Fibroblast of peridontal ligament (primary cell): Measurements from ENCODE around the gene ANKRD17.
"Not testable (repeated sequence)": the region's sequence is repeated elsewhere in the genome, so short reads cannot be mapped to it uniquely, and the experiment has no call there.

Source experiments
- DNase-seq: peaks from one replicate; pipeline ENCODE4 v3.0.0-alpha.2; 2010; ENCODE audit errors: extremely low read depth

ANKRD17 gene

DNA sequence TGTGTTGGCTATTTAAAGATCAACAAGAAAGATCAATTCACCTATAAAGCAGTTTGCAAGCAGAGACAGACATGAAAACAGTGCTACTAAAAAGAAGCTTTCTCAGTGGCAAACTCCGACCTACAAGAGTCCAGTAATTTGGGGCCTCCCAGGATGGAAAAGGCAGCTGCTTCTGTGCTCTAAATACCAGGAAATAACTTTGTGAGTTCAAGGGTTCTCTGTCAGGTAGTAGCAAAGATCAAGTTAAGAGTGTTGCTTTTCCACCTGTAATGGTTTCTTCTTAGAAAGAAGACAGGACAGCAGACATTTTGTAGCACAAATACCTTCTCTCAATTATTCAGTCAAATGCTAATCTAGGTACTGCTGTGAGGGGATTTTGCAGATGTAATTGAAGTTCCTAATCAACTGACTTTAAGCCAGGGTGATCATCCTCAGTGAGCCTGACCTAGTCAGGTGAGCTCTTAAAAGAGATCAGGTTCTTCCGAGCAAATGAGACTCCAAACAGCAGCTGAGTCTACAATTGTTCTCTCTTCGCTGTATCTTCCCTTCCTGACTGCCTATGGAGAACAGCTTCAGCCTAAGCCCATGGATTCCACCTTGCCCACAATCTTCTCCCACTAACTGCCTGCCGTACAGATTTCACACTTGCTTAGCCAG, 13.5 kb downstream of the ANKRD17 start:
- no peak for DNase-seq

DNA sequence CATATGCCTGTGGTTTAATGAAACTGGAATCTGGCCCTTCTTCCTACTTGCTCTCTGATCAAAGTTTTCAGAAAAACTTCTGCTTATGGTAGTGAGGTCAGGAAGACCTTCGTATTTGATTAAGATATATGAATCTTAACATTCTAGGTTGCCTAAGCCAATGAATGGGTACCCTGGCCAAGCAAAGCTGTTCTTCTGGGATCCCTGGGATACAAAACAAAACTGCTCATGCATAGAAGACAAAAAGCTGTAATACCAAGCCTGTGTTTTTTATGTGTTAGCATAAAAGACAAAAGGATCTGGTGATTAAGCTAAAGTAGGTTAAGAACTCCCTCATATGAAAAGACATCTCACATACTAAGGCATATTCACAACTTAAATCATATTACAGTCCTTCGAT, 21.6 kb downstream of the ANKRD17 start:
- no peak for DNase-seq

DNA sequence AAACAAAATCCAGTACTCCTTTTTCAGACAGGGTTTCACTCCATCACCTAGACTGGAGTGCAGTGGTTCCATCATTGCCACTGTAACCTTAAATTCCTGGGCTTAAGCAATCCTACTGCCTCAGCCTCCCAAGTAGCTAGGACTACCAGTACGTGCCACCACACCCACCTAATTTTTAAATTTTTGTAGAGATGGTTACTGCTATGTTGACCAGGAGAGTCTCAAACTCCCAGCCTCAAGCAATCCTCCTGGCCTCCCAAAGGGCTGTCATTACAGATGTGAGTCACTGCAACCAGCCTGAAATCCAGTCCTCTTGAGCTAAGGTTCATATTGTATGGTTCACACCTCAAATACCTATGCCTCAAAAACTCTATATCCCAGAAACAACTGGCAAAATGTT, 22.4 kb downstream of the ANKRD17 start:
- no peak for DNase-seq

DNA sequence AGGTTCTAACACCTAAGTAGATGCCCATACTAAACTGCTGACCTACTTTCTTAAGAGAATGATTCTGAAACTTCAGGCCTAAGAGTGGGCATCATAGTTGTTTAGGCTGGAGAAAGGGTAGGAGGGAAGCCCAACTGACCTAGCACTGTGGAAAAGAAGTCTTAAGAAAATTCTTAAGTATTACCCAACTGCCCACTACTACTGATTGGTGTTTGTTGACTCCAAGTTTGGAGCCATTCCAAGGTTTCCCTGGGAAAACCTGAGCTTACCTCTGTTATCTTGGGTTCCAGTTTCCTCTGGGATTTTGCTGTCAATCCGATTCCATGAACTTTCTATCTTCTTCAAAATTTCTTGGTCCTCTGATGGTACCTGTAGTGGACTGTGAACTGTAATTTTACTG, 23.9 kb downstream of the ANKRD17 start:
- no peak for DNase-seq

DNA sequence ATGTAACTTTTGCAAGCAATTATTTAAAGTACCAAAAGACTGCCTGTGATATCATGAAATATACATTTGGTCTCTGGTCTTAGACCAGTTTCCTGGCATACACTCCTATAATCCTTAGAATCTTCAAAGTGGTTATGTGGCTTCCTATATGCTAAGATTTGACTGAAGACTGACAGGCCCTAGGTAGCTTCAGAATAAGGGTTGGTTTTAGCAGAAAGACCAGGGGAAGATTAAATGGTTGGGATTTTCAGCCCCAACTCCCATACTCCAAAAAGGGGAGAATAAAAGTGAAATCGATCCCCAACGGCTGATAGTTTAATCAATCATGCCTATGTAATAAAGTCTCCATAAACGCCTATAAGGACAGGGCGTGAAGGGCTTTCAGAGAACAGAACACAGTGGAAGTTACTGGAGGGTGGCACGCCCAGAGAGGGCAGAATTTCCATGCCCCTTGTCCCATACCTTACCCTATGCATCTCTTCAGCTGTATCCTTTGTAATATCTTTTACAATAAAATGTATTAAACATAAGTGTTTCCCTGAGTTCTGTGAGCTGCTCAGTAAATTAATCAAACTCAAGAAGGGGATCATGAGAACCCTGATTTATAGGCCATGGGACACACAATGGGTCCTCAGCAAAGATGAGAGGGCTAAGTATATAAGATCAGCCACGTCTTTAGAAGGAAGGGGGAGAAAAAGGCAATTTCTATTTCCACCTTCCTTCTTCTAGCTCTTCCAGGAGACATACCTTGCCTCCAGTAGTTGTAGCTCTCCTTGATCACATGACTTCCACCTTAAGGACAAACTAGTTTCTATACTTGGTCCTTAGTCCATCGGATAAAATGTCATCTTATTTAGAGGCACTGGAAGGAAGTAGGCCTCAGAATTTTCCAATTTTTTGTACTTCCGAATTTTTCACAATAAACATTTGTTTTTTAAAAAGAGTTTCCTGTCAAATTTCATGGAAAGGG, 26.8 kb downstream of the ANKRD17 start:
- no peak for DNase-seq

DNA sequence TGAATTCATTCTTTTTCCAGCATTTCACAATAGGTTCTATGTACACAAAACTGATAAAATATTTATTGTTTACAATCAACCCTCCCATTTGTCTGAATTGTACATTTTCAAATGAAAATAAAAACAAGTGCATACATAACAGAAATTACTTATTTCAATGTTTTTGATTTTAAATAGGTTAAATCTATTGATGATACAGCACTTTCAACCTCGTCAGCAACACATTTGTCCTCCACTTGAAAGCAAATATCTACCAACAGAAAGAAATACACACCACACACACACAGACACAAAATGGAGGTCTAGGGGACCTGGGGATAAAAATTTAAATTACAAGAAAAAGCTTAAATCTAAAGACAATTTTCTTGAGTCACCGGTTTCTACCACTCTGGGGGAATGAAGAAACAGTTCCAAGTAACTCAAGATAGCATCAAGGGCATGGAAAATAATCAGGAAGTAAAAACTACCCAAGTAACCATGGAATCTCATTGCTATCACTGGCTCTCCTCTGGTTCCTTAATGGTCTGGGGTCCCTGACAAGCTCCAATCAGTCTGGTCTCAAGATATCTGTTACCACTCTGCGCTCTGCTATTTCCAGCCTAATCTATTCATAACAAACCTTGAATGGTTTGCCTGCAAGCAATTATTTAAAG, 27.6 kb downstream of the ANKRD17 start:
- DNase-seq: no peak

DNA sequence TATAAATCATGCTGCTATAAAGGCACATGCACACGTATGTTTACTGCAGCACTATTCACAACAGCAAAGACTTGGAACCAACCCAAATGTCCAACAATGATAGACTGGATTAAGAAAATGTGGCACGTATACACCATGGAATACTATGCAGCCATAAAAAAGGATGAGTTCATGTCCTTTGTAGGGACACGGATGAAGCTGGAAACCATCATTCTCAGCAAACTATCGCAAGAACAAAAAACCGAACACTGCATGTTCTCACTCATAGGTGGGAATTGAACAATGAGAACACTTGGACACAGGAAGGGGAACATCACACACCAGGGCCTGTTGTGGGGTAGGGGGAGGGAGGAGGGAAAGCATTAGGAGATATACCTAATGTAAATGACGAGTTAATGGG, 29.8 kb downstream of the ANKRD17 start:
- not testable (repeated sequence) for DNase-seq

DNA sequence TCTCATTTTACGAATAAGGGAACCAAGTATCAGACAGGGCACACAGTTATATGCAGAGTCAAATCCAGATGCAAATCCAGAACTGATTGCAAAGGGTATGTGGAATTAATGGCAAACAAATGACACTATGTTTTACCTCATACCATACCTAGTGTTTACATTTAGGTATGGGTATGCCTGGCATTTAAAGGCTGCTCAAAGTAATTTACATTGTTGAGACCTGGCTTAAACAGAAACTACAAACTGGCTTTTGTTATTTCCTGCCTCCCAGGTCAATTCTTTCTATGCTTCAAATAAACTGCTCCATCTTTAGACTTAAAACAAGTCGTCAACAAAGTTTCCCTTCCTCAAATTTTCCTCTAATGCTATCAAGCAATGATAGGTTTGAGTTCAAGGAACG, 33.7 kb downstream of the ANKRD17 start:
- no peak for DNase-seq

DNA sequence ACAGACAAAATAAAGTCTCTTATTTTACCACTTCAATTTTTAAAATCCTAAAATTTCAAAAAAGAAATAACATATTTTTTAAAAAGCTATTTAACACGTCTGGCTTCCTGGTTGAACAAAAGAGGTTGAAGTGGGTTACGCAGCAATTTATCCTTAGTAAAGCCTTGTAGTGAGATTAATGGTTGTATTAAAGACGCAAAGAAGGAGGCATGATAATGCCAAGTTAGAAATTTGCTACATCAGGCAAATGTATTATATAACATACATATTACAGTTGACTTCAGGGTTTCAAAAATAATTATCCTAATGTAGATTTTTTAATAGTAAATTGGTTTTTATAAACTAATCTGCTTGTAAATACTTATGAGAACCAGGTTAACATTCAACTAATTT, 35.3 kb downstream of the ANKRD17 start:
- DNase-seq: no peak

DNA sequence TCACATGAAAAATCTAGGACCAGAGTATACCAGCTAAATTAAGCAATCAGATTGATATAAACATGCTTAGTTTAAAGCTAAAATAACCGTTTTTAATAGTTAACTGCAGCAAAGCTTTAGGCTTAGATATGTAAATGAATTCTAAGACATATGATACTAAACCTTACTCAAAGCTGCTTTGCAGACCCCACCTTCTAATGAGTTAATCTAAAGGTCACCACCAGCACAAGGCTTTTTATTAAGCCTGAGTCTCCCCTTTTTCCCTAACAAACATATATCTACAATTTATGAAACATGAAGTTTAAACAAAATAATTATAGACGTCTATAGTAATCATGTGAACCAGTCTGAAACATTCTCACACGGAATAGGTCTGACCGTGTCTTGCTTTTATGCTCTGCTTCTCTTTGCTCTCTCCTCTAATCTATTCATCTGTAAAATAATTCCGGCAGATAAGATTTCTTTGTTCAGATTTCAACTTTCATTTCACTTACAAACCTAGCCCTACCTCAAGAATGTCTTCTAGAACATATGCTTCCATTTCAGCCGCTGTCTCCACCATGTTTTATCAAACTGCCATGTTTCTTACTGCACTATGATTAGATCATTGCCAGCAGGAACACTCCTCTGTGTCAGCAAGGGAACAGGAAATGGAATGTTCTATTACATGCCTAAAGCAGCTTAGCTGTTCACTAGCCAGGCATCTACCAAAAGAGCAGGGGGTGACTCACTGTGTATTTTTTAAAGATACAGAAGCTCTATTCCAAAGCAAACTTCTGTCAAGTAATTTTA, 35.9 kb downstream of the ANKRD17 start:
- peak; percentile 95 for DNase-seq

DNA sequence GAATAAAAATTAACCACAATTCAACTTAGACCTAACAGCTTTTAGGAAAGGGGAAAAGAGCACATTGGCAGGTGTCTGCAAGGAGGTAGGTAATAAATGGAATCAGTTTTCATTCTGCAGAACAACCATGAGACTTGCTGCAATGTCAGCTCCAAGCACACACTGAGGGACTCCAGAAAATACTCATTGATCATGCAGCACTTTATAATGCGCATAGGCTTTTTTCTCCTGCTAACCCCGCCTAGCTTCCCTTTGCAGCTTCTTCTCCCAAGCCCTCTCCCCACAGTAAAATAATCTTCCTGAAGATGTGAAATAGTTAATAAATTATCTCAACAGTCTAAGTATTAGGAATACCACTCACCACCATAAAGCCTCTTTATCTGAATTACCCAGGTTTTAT, 36.9 kb downstream of the ANKRD17 start:
- no peak for DNase-seq

DNA sequence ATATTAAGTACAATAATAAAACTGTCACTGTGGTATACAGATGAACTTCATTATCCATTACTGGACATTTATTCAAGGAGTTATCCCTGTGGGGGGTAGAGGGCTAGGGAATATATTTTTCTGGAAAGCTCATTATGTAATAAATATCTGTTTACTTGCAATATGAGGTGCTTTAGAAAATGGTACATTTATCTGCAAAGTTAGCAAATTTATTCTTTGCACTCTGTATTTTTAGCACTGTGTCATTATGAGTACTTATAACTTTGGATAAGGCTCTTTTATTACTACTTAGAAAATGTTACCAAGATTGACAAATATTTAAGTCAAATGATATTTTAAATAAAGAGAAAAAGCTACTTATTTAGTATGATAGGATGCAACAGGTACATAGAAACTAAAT, 37.8 kb downstream of the ANKRD17 start:
- no peak for DNase-seq

DNA sequence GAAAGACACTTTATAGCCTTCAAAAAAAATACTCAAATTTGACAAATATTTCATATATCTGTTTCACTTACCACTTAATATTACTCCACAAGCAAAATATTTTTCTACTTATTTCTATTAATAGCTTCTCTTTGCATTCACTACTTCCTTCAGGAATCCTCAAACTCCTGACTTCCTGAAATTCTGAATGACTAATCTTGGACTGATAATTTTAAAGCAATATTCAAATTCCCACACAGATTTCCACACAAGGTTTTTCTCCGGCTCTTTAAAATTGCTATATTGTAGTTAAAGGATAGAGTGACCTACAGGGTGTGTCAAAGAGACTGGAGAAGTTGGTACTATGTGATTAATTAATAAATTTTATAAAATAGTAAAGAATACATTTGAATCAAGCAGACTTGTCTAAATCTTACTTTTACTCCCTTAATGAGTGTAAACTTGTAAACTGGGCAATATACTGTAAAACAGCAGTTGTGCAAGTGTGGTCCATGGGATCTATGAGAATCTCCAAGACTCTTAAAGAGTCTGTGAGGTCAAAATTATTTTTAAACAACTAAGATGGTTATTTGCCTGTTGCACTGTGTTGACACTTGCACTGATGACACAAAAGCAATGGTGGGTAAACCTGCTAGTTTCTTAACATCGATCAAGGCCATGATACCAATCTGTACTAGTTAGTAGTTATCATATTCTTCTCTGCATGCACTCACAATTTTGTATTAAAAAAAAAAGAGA, 44.5 kb downstream of the ANKRD17 start:
- DNase-seq: no peak

DNA sequence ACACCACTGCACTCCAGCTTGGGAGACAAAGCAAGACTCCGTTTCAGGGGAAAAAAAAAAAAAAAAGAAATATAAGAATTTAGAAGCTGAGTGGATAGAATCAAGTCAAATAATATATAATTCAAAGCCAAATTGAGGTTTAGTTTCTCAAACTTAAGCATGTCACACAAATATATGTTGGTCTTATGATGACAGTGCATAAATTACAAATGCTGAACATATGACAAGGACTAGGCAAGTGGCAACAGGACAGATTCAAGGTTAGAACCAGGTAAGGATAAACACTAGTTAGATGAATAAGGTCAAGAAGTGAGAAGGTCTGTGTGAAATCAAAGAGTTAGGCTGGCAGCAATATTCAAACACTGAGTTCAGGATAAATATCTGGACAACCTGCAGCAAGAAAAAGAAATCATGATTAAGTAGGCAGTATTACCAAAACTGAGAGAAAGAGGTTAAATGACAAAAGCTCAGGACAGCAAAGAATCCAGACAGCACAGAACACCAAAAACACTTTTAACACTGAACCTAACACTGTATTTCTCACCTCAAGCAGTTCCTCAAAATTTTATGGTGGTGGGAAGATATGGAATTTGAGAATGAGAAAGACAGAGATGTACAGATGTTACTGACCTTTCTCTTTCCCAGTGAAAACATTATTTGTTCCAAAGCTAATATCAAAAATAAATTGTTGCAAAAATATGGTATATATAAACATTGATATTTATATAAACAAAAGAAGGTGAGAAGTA, 45.4 kb downstream of the ANKRD17 start:
- DNase-seq: no peak

DNA sequence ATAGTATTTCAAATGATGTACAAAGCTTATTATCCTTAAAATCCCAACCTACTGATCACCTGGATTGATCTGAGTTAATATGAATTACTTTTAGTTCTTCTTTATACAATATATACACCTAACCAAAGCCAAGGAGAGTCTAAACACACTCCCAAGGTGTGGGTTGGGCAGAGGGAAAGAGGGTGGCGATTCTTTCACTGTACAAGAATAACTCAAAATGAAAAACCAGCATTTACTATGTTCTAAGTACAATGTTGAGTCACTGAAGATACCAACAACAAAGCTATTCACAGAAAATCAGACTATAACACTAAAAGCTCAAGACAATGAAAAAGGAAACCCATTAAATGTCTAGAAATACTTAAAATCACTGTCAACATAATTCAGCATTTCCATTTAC, 46.6 kb downstream of the ANKRD17 start:
- DNase-seq: no peak

DNA sequence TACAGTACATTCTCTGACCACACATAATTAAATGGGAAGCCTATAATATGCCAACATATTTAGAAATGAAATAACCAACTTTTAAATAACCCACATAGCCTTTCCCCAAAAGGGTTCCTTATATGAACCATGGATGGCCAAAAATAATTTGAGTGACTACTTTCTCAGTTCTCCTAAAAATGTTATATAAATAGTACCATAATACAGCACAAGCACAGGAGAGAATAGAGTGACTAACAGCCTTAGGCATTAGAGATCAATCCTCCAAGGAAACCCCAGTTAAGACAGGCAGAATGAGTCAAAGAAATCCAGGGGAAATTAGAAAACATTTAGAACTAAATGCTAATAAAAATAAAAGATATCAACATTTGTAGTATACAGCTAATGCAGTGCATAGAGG, 50.2 kb downstream of the ANKRD17 start:
- DNase-seq: peak; percentile 69

DNA sequence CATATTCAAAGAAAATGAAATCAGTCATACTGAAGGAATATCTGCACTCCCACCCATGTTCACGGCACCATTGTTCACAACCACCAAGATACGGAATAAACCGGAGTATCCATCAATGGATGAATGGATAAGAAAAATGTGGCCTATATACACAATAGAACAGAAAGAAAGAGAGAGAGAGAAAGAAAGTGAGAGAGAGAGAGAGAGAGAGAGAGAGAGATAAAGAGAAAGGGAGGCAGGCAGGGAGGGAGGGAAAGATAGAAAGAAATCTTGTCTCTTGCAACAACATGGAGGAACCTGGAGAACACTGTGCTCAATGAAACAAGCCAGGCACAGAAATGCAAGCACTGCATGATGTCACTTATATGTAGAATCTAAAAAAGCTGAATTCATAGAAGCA, 52.4 kb downstream of the ANKRD17 start:
- DNase-seq: no peak

DNA sequence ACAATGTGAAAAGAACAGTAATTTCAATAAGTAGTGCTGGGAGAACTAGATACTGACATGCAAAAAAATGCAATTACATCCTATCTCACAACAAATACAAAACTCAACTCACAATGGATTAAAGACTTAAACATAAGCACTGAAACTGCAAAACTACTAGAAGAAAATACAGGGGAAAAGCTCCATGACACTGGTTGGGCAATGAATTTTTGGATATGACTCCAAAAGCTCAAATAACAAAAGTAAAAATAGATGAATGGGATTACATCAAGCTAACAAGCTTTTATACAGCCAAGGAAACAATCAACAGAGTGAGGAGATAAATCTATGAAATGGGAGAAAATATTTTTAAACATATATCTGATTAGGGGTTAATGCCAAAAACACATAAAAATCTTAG, 53.1 kb downstream of the ANKRD17 start:
- DNase-seq: no peak

DNA sequence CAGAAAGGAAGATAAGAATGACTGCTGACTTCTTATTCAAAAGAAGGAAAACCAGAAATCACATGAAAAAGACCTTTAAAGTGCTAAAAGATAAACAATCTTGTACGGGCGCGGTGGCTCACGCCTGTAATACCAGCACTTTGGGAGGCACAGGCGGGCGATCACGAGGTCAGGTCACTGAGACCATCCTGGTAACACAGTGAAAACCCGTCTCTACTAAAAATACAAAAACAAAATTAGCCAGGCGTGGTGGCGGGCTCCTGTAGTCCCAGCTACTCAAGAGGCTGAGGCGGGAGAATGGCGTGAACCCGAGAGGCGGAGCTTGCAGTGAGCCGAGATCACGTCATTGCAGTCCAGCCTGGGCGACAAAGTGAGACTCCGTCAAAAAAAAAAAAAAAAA, 54.6 kb downstream of the ANKRD17 start:
- not testable (repeated sequence) for DNase-seq

DNA sequence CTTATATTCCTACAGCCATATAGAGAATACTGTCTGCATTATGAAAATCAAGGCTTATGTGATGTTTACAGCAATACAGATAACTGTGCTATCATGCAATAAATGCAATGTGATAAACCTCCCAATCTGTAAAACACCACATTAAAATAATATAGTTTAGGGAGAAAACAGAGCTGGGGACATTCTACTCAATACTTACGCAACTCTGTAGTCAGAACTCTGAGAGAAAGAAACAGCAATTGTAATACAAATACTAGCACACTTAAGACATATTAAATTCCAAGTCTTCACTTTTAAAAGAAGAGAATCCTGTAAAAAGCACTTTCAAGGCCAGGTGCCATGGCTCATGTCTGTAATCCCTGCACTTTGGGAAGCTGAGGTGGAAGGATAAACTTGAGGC, 61.4 kb downstream of the ANKRD17 start:
- DNase-seq: peak; percentile 35
